ENCODE data around the gene SRSF4.
"Not testable (repeated sequence)": the region's sequence is repeated elsewhere in the genome, so short reads cannot be mapped to it uniquely, and the experiment has no call there.

SRSF4 gene
- 138 to 141 reads per million in 2 donors for total RNA-seq

DNA sequence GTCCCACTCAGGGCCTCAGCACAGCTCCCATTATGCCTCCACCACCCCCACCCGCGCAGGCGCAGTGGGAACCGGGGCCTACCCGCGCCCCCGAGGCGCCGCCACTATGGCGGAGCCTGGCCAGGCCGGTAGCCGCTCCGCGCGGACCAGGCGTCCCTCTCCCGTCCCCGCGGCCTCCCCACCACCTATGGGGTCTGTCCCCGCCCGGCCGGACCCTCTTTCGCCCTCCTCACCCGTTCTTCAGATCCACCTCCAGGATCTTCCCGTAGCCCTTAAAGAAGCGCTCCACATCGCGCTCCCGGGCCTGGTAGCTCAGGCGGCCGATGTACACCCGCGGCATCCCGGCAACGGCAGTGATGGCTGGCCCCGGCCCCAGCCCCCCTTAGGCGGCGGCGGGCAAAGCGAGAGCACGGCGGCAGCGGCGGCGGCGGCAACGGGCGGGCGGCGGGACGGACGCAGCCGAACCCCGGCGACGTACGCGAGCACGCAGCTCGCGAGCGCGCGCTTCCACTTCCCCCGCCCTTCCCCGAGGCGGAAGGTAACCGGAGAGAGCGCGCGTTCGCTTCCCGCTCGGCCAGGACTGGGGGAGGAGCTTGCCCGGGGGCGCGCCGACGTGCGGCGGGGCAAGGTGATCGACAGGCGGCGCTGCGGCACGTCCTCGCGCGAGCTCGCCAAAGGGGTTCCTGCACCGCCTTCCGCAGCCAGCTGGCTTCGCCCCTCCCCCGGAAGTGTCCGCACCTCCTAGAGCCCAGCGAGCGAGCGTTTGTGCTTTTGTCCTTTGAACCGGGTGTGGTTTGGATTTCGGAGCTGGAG lies at the start of gene SRSF4:
SRSF4 (minus strand) TSS at position 488 of the 813 bp plus-strand sequence; CDS start at position 340, 148 bp downstream.
- DNase-seq = peak; percentile 98

DNA sequence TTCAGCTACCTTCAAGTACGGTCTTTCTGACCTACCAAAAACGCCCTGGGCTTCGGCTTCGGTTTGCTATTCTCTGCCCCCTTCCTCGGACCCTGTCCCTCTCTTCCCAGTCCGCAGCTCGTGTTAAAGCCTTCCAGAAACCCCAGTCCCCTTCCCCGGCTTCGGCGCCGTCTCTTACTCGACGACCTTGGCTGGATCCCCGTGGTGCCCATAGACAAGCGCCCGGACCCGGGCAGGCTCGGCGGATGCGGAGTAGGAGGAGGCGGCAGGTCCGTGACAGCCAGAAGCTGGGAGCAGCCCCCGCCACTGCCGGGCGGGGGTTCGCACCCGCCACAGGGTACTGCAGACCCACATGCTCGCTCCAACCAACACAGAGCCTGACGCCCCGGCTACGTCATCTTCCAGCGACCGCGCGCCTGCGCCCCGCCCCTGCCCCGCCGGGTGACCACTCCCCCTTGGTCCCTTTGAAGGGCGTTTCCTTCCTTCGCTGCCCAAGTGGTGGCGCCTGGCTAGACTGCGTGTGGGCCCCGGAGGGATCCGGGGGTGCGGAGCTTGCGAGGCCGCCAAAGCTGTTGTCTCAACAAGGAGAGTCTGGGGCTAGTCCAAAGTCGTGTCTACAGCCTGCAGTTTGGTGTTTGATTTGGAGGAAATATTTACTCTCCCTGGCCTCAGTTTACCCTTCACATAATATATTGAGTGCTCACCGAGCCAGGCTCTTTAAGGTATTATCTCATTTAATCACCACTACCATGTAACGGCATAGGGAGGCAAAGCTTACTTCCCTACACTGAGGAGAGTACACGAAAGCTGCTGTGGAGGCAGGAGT lies 49.1 kb upstream of the SRSF4 start, which contains the start of gene MECR:
MECR (minus strand) TSS at position 382 of the 826 bp plus-strand sequence; CDS start at position 354, 28 bp downstream.
- DNase-seq = peak; percentile 94

DNA sequence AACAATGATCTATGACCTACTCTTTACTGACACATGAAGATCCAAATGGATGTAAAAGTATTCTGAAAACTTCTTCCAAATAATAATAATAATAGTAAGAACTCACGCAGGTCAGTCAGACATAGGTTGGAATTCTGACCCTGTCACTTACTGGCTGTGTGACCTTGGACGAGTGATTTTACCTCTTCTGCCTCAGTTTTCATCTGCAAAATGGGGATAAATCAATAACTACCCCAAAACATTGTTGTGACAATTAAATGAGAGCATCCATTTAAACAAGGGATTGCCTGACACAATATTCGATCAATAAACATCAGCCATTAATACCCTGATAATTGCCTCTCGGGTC lies 48.5 kb upstream of the SRSF4 start:
- DNase-seq = no peak

DNA sequence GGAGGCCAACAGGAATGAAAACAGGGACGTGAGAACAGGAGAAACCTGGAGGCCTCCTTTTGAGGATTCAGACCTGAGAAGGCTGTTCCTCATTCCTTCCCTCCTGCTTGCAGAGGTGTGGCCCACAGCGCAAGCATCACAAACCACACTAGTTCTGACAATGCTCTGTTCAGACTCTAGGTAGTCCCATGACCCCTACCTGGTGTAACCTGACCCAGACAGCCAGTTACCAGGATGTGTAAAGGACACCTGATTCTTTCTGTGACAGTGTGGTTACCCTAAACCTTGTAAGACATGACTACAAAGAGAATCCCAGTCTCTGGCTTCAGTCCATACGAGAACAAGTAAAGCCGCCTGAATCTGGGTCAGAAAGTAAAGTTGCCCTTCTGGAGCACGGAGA lies 45.8 kb upstream of the SRSF4 start:
- DNase-seq = no peak

DNA sequence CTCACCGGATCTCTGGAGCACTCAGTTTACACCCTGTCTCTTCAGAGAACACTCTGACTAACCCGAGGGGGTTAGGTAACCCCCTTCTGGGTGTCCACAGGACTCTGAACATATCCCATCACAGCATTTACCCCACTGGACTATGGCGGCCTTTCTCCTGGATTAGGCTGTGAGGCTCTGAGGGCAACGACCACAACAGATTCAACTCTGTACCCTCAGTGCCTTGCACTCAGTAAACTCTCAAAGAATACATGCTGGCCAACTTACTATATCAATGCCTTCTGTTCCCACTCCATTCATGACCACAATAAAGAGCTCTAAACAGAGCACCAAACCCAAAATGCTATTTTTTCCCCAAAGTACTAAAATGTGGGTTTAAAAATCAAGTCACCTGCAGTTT lies 43.7 kb upstream of the SRSF4 start:
- DNase-seq = no peak

DNA sequence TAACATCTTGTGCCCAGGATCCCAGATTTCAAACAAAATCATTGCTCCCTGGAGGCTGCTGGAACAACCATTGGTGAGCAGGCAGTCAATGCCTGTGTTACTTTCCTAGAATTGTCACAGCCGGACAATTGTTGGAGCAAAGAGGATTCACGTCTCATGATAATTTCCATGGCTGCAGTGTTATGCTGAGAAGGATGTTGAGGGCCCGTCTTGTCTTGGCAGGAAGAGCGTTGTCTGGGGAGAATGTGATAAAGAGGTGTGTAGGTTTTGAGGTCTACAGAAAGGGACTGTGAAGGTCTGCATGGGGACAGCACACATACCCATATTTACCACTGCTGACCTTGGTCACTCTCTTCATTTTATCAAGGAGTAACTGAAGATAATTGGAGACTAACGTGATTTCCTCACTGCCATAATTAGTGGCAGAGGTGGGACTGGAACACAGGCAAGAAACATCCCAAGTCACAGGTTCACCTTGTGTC lies 42.7 kb upstream of the SRSF4 start:
- DNase-seq = no peak

DNA sequence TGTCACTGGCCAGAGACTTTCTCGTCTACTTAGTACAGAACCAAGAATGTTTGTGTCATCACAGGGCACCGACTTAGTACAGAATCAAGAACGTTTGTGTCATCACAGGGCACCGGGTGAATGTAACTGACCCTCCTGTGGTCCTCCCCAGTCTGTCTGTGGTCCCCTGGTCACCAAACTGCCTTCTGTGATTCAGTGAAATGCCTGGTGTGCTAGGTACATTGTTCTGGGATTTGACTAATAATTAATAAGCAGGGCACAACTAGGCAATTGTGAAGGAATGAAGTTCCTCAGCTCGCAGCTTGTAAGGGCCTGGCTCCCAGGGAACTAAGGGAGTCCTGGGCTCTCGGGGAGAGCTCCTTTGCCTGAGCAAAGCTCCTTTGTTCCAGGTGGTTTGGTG lies 41.8 kb upstream of the SRSF4 start:
- no peak for DNase-seq

DNA sequence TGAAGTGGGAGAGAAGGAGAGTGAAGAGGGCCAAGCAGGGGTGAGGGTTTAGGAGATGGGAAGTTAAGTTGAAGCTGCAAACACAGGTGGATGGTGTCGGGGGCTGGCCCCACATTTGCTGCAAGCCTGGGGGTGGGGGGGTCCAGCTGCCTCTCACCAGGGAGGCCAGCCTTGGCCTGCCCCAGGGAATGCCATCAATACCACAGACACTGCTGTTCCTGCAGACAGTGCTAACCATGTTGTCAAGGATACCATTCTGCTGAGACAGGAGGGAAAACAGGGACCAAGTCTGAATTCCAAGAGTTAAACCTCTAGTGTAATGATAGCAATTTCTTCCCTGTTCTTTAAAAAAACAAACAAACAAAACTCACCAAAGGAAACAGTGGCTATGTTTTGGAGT lies 41.0 kb upstream of the SRSF4 start:
- DNase-seq = no peak

DNA sequence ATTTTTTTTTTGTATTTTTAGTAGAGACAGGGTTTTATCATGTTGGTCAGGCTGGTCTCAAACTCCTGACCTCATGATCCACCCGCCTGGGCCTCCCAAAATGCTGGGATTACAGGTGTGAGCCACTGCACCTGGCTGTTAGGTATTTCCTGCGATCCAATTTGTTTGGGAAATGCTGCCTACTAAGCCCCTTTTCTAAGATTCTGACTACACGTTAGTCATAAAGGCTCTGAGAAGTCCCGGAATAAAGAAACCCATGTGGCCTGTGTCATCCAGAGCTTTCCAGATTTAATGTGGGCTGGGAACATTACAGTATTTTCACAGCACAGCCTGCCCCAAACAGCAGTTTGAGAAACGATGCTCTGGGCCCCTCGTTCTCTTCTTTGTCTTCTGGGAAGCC lies 40.6 kb upstream of the SRSF4 start:
- DNase-seq = not testable (repeated sequence)

DNA sequence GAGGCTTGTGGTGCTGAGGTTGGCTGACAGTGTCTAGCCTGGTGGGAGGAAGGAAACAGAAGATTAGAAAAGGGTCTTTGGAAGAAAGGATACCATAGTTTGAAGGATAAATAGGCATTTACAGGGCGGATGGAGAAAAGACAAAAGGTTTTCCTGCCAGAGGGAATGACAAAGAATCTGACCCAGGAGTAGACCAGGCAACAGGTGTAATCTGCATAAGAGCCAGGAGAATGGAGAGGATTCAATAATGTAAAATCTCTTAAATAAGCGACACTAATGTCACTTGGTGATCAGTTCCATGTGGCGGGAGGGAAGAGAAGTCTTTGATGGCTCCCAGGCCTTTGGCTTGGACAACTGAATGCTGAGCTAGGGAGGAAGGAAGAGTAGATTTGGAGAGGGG lies 39.6 kb upstream of the SRSF4 start:
- no peak for DNase-seq

DNA sequence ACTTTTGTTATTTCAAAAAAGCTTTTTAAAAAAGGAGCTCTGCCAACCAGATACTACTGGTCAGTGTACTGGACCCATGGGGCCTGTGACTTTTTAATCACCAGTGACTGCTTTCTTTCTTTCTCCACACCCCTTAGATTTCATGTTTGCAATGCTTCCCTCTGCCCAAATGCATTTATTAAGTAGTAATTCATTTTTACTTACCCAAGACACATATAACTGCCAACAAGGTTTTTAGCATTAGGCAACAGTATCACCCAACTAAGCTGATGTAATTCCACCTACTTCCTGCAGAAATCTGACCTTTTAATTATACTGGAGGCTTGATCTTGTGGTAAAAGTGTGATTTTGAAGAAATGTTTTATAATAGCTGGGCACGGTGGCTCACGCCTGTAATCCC lies 36.5 kb upstream of the SRSF4 start:
- DNase-seq = no peak

DNA sequence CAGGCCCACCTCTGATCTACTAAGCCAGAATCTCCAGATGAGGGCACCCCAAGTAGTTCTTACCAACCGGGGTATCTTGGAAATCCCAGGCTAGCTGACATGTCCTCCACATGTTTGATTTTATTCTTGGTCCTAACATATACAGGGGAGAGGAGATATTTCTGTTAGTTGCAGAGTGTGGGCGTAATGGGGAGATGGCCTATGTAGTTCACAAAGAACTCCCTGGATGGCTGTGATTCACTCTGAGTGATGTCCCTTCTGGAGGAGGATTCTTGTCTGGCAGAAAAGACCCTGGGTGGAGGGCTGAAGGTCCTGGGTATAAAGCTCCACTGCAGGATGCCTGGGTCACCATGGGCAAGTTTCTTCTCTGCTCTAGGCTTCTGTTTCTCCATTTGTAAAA lies 35.9 kb upstream of the SRSF4 start:
- DNase-seq = no peak

DNA sequence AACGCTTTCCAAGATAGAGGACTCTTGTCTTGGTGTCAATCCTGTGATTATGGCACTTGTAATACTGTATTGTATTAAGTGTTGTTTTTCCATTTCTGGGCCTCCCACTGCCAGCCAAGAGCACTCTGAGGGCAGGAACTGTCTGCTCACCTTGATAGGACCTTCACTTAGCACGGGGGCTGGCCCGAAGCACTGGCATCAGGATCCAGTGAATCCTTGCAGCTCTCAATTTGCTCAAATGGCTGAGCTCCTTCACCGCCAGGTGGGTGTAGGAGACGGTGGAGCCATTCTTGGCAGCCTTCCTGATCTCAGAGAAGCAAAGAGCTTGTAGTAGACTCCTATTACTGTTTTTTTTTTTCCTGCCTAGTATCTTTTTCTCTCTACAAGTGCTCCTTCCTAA lies 31.4 kb upstream of the SRSF4 start:
- DNase-seq = no peak

DNA sequence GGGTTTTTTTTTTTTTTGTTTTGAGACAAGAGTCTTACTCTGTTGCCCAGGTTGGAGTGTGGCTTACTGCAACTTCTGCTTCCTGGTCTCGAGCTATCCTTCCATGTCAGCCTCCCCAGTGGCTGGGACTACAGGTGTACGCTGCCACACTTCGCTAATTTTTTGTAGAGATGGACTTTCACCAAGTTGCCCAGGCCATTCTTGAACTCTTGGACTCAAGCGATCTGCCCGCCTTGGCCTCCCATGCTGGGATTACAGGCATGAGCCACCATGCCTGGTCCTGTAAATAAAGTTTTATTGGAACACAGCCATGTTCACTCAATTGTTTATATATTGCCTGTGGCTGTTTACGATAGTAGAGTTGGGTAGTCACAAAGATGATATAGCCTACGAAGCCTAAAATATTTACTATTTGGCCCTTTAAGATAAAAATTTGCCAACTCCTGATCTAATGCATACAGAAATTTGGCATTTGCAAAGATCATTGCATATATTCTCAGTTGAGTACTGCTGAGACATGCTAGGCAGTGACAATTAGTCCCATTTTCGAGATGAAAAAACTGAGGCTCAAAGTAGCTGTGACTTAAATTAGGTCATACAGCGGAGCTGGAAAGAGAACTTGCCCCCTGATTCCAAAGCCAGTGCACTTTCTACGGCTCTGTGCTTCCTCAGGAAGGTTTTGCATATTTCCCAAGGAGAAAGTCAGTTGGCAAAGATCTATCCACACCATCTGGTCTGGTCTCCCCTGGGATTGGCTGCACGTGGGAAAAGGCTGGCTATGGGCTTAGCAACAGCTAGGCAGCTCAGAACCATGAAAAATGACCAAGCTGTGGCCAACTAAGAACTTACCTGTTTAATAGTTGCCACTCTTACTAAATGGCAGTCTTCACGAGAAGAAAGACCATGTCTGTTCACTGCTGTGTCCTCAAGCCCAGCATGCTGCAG lies 29.7 kb upstream of the SRSF4 start:
- no peak for DNase-seq

DNA sequence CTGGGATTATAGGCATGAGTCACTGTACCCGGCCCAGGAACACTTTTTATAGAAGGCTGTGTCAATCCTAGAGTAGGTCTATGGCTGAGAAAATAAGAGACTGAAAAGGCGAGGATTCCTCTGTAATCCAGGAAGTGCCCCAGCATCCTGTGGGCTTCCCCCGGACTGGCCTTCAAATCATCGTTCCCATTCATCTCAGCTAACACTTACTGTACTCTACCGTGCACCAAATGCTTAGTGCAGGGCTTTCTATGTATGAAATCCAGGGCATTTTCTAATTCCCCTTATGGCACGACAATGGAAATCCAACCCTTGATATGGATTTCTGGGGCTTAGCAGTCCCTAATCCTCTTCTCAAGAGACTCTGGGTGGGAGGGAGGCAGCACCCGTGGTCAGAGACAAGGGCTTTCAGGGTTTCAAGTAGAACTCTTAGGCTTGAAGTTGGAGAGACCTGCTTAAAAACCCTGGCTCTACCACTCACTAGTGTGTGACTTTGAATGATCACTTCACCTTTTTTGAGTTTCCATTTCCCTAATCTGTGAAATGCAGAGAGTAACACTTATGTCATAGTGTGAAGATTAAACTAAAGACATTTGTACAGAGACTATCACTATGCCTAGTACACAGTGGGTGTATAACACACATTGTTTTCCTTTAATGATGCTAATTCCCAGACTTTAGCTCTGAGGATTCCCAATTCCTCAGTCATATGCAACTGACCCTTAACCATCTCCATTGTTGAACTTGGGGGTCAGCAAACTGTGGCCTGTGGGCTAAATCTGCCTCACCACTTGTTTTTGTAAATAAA lies 28.8 kb upstream of the SRSF4 start:
- no peak for DNase-seq

DNA sequence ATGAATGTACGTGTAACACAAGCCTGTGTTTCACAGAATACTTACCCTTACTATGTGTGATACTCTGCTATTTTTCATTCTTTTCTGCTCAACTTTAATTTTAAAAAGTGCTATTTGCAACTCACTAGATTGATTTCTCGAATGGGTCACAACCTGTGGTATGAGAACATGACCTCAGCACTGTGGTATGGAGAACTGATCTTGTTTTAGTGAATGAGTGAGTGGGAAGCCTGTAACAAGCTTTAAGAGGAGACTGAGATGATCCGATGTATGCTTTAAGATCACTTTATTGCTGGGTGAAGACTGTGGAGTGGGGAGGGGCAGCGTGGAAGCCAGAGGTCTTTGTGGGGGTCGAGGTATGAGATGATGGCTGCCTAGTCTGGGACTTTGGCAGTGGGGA lies 27.5 kb upstream of the SRSF4 start:
- DNase-seq = no peak

DNA sequence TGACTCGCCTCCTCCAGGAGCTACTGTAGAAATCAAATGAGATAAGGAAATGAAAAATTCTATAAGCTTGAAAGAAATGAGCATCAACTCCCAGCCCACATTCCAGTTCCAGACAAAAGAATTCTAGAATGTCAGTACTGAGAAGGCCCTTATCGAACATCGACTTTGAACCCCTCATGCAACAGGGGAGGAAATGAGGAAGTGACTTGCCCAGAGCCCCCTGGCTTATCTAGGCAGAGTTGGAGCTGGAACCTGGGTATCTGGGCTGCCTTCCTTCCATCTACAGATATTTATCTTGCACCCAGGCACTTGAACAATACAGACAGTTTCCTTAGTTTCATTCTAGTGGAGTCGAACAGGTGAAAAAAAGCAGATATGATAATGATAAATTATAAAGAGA lies 26.7 kb upstream of the SRSF4 start:
- no peak for DNase-seq

DNA sequence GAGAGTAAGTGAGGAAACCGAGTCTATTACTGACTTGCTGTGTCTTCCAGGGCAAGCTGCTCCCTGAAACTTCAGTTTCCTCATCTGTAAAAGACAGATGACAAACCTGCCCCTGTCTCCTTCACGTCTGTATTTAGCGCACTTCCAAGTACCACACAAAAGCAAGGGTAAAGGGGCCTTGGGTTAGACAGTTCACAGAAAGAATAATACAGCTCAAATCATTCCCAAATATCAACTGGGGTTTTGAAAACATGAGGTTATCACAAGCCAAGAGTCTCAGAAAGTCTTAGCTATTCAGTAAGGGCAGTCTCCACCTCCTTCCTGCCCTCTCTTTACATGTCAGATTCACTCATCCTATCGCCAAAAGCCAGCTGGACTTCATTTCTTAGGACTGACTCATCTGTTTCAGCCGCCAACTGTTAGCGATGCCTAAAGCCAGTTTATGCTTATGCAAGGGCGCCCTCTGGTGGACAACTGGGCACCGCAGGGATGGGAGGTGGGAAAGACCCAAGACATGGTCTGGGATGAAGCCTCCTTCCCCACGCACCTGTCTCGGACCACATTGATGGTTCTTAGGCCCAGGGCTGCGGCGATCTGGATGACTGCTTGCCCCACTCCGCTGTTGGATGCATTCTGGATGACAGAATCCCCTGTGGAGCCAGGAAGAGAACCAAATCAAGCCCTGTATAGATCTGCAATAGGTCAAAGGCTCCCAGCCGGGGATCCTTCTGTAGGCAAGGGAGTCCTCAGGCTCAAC lies 21.1 kb upstream of the SRSF4 start:
- peak; percentile 31 for DNase-seq

DNA sequence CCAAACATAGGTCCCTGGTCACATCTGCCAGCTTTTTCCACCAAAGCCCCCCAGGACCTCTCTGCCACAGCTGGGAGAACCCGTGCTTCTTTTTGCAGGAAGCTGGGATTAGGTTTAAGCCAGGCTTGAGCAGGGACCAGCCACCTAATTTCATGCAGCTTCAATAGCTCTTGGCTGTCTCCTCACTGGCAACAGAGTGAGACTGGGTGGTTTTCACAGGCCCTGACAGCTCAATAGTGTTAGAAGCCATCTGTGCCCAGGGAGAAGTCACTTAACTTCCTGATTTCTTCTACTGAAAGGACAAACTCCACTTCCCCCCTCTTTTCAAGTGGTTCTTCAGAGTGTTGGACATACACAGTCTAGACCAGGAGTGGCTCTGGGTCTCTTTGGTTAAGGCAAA lies 20.4 kb upstream of the SRSF4 start:
- no peak for DNase-seq

DNA sequence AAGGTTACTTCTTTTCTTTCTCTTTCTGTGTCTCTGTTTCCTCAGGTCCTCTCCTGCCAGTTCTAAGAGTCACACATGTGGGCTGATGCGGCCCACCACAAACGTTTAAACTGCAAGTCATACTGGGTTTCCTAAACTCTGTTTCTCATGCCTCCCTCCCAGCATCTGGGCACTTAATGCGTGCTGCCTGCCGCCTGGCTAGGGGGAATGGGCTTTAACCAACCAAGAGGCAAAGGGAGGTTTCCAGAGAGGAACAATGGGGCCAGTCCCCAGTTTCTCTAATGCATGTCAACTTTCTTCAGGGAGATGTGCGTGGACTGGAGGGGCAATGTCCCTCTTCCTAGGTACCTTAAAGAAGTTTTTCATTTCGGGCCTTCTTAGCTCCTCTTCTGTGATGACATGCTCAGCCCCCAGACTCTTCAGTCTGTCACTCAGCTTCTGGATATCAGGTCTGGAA lies 19.9 kb upstream of the SRSF4 start:
- no peak for DNase-seq

All from activated gamma-delta T cell (primary cell).